ENCODE data around the gene SRSF10. TPM values are rescaled to one million over a fixed set of nuclear protein-coding genes. Genes with fewer than 3 reads are reported as not detected.
A peak's percentile ranks its signal among the peaks of the same experiment; 100 is the strongest.

The SRSF10 gene
- total and polyA plus RNA-seq, 9 of the 15 experiments (the other 6 are each of a cell fraction or from before 2014, with no cell fraction given) = 154 to 264 (median 205) TPM

- TF ChIP-seq, protein P1, sequence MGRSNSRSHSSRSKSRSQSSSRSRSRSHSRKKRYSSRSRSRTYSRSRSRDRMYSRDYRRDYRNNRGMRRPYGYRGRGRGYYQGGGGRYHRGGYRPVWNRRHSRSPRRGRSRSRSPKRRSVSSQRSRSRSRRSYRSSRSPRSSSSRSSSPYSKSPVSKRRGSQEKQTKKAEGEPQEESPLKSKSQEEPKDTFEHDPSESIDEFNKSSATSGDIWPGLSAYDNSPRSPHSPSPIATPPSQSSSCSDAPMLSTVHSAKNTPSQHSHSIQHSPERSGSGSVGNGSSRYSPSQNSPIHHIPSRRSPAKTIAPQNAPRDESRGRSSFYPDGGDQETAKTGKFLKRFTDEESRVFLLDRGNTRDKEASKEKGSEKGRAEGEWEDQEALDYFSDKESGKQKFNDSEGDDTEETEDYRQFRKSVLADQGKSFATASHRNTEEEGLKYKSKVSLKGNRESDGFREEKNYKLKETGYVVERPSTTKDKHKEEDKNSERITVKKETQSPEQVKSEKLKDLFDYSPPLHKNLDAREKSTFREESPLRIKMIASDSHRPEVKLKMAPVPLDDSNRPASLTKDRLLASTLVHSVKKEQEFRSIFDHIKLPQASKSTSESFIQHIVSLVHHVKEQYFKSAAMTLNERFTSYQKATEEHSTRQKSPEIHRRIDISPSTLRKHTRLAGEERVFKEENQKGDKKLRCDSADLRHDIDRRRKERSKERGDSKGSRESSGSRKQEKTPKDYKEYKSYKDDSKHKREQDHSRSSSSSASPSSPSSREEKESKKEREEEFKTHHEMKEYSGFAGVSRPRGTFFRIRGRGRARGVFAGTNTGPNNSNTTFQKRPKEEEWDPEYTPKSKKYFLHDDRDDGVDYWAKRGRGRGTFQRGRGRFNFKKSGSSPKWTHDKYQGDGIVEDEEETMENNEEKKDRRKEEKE (IDR thresholded peaks at IDR 0.05; ENCODE audit: borderline replicate concordance in 1 of 2, control insufficient read depth in 1 of 2, low read depth in 2 of 2, low read length in 1 of 2) = no peak
- TF ChIP-seq NCOA2 (IDR thresholded peaks at IDR 0.05; ENCODE audit: partially characterized antibody in 2 of 2) (no peak), NFIC (IDR thresholded peaks at IDR 0.05) (peak; percentile 64), RREB1 (CRISPR knock-in tag; IDR thresholded peaks at IDR 0.05) (peak; percentile 58; the same call in 1 of the 2 replicates), POLR2B (IDR thresholded peaks at IDR 0.05; ENCODE audit: low read depth, partially characterized antibody) (peak; percentile 99), JUN (IDR thresholded peaks at IDR 0.05; ENCODE audit: borderline replicate concordance, low read depth, low read length) (no peak), JUN (CRISPR knock-in tag; IDR thresholded peaks at IDR 0.05; ENCODE audit: borderline replicate concordance) (no peak; the same call in 1 of the 2 replicates), ZNF561 (CRISPR knock-in tag; conservative IDR thresholded peaks at IDR 0.05) (no peak), TRIM24 (IDR thresholded peaks at IDR 0.05) (peak in 1 of 2 experiments; percentile 44; a peak in 1 of 4 replicates)
- TF ChIP-seq, protein P2, sequence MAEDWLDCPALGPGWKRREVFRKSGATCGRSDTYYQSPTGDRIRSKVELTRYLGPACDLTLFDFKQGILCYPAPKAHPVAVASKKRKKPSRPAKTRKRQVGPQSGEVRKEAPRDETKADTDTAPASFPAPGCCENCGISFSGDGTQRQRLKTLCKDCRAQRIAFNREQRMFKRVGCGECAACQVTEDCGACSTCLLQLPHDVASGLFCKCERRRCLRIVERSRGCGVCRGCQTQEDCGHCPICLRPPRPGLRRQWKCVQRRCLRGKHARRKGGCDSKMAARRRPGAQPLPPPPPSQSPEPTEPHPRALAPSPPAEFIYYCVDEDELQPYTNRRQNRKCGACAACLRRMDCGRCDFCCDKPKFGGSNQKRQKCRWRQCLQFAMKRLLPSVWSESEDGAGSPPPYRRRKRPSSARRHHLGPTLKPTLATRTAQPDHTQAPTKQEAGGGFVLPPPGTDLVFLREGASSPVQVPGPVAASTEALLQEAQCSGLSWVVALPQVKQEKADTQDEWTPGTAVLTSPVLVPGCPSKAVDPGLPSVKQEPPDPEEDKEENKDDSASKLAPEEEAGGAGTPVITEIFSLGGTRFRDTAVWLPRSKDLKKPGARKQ (CRISPR knock-in tag; IDR thresholded peaks at IDR 0.05) = no peak
- TF ChIP-seq, protein P3, sequence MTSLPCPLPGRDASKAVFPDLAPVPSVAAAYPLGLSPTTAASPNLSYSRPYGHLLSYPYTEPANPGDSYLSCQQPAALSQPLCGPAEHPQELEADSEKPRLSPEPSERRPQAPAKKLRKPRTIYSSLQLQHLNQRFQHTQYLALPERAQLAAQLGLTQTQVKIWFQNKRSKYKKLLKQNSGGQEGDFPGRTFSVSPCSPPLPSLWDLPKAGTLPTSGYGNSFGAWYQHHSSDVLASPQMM (CRISPR knock-in tag; IDR thresholded peaks at IDR 0.05) = no peak
- TF ChIP-seq, protein P4, sequence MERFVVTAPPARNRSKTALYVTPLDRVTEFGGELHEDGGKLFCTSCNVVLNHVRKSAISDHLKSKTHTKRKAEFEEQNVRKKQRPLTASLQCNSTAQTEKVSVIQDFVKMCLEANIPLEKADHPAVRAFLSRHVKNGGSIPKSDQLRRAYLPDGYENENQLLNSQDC (CRISPR knock-in tag; IDR thresholded peaks at IDR 0.05) = no peak; the same call in 1 of the 2 replicates
Observed at GRCh38 chr1:23959461-23960290, 20.5 kb downstream of the SRSF10 start, which contains the start of gene PNRC2 (continued).

Measured in K562 (cell line).